ENCODE data around the gene NTRK2.

DNA sequence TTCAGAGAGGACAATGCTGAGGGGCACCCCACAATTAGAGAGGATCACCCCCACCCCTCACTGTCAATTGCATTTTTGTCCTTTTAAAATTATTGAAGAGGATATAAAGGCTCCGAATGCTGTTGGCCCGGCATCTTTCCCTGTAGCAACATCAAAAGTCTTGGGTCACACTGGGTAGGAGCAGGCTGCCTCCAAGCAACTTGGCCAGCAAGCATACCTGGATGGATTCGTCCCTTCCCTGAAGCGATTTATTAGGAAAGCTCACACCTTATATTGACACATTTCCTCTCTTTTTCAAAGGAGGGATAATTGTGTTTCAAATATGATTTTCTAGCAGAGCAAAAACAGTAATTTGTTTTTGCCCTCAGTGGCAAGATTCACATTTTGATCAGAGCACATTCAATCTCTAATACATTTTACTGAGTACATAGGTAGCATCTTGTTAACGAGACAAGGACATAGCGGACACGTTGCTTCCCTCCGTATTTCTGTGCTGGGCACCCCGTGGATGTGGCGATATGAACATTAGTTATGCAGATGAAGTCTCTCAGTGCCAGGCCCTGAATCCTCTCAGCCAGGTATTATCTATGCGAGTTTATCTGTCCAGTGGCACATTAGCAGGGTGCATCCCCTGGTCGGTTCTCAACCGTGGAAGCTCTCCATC, 321.5 kb downstream of the NTRK2 start:
- no peak for TF ChIP-seq TAF1 (IDR thresholded peaks at IDR 0.05; ENCODE audit: borderline replicate concordance, insufficient read depth, low read length)
- TF ChIP-seq POLR2AphosphoS5 (IDR thresholded peaks at IDR 0.05; ENCODE audit: low read depth, low read length) = no peak

Data from PFSK-1 (cell line).